ENCODE results near the gene CCDC141.

Gene CCDC141

DNA sequence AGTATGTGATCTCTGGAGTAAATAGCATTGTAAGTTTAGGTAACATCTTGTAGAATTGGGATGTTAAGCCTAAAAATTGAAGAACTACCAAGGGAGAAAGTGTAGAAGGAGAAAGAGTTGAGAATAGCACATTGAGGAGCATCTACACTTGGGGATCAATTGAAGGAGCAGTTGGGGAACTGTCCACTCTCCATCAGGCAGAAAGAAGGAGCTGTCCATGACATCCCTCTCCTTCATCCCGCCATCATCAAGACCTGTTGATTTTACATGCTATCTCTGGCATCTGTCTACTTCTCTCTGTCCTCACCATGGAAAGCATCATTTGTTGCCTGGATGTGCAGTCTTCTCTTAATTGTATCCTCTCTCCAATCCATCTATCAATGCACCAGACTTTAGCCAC lies 87.8 kb downstream of the CCDC141 start:
- DNase-seq = no peak

DNA sequence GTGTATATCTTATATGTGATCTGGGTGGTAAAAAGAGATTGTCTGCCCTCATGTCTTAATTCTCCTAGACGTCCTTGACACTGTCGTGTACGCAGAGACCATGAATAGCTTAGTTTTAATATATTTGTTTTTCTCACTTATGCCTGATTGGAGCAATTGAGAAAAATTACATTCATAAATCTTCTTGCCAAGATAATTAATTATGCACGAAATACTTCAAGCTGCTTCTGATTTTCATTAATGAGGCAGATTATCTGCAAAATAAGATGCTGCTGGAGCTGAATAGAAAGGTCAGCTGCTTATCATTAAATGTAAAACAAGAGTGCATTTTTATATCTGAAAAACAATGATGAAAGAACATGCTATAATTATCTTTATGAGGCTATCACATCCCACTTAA lies 95.9 kb downstream of the CCDC141 start:
- DNase-seq = no peak

DNA sequence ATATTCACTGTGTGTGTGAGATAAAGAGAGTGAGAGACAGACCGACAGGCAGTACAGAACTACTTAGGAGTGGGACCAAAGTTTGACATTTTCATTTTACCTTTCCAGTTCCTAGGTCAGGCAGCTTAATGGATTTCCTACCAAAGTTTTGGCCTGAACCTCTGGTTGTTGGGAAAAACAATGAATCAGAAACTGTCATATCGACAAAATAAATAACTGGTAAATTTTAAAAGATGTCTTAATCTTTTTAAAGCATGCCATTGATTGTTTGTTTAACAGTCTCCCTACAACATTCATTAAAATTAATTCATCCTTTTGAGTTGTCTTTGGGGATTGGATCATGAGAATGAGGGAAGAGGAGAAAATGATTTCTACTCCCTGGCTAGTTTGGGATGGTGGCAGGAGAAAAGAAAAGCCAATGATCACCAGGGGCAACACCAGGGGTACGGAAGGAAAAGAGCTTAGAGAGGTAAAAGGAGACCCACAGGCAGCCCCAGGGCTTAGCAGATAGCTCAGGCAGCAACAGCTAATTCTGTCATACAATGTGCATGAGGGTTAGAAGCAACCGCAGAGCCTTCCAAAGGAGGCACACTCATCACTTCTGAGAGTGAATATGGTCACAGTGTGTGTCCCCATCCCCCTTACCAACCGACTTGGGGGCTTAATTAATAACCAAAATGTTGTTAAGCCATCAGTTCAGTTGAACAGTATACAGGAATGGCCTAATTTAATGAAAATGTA lies 98.5 kb downstream of the CCDC141 start:
- DNase-seq = no peak

DNA sequence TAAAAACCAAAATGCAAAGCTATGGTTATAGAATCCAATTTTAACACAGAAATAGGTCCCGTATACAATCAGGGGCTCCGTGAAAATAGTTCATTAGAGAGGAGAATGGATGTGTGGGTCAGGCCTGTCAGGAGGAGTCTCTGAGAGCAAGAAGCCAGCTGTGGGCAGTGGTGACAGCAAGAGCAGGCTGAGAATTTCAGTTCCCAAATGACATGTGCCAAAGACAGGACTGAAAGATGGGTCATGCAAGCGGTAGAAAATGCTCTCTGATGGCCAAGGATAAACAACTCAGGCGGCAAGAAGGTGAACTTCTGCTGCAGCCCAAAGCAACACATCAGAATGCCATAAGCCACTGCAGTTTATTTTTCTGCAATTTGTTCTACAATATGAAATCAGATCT lies 100.4 kb downstream of the CCDC141 start:
- no peak for DNase-seq

DNA sequence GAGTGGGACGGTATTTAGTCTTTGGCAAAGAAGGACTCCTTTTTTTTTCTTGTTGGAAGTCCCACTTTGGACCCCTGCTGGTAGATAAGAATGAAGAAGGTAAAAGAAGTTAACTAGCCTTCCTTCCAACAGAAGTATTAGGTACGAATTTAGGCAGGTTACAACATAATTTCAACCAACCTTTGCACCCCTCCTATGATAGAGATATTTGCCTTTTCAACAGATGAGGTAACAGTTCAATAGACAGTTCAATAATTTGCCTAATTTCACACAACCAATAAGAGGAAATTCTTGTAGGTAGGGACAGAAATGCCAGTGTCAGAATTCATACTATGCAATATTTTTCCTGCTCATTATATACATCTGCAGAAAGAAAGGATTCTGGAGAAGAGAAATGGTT lies 100.8 kb downstream of the CCDC141 start:
- no peak for DNase-seq

DNA sequence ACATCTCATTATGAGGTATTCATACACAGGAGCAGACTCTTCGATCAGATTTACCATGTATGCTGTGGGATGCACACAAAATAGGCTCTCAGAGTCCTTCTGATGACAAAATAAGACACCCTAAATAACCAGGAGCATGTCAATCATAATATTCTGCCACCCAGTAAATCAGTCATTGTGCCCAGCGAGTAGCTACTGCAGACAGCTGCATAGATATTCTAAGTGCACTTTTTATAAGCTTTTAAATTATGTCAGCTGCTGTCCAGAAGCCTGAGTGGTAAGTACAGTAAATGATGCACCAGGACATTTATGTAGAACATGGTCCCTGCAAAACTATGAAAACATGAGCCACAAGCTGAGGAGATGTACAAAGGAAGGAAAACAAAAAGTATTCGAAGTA lies 102.9 kb downstream of the CCDC141 start:
- DNase-seq = no peak

DNA sequence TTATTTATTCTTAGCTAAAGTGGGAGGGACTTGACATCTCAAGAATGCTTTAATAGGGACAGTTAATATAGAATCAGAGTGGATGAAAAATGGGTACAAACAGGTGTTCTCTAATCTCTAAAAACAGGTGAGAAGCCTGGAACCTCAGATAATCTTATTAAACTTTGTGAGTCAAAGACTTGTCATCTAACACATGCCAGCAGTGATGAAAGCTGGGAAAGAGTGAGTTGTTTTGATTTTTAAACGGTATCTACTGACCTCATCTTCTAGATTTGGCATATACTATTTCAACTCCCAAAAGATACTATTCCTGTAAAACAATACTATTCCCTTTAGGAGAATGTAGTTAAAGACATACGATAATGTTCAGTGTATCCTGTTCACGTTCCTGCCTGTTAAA lies 103.4 kb downstream of the CCDC141 start:
- DNase-seq = no peak

DNA sequence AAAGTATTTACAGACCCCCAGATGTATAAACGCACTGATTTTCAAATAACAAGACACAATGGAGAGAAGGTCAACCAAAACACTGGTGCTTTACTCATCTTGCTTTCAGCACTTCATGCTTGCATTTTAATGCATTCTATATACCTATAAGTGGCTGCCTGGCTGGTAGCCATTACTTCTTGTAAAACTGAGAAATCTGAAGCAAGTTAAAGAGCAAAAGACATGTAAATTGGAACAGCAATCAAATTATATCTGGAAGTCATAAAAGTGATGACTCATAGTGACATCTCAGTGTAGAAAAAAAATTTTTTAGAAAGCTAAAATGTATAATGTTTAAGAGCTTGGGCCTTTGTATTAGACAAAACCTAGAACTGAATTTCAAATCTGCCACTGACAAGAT lies 106.2 kb downstream of the CCDC141 start:
- no peak for DNase-seq

DNA sequence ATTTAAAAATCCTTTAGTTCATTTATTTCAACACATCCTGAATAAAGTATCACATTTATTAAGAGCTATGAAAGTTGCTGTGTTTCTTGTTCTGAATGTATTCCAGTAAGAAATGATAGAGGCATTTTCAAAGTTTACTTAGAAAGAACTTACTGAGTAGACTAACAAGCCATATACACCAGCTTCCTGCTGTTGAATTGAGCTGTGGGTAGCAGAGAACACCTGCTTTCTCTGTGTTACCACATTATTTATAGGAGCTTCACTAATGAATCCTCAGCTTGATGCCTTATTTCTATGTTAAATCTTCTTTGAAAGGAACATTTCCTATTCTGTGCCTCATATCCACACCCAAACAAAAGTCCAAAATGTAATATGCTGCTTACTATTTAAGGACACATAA lies 115.4 kb downstream of the CCDC141 start:
- no peak for DNase-seq

DNA sequence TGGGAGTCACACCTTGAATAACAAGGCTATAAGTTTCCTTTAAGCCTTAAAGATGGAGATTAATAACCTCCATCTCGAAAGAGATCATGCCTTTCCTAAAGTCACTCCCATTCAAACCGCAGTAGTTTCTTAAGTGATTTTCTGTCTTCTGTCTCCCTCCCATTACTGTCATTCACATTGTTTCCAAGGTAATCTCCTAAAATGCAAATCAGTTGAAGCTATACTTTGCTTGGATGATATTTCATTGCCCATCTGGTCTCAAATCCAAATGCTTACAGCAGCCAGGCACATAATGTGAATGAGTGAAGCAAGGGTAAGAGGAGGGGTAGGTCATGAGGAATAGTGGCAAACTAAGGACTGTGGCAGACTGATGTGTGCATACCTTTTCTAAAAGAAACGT lies 116.4 kb downstream of the CCDC141 start:
- DNase-seq = no peak

DNA sequence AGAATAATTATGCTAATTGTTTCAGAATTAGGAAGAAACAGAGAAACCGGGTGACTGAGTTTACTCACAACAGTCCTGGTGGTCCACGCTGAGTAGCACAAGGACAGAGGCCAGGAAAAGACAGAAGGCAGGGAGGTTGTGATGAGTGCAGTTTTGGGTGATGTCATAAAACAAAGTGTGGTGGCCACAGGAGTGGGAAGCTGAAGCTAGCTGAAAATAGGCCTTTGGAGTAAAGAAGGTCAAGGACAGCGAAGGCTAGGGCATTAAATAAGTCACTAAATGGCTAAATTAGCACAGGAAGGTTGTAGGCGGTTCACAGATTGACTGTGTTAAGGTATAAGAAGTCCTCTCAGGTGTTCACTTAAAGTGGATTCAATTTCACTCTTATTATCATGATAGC lies 121.9 kb downstream of the CCDC141 start:
- no peak for DNase-seq

DNA sequence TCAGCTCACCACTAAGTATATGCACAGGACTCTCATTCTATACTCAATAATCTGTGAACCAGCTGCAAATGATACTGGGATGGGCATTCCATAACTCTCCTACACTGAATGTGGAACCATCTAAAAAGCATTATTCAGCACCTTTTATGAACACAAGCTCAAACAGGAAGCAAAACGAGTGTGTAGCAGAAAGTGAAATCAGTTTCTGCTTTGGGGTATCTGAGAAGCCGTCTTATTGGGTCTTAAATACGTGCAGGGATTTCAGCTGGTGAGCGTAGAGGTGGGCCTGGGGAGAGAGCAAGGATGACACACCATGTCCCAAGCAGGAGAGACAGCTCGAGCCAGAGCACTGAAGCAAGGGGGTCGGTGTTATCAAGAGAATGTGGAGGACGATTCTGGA lies 122.8 kb downstream of the CCDC141 start:
- DNase-seq = no peak

DNA sequence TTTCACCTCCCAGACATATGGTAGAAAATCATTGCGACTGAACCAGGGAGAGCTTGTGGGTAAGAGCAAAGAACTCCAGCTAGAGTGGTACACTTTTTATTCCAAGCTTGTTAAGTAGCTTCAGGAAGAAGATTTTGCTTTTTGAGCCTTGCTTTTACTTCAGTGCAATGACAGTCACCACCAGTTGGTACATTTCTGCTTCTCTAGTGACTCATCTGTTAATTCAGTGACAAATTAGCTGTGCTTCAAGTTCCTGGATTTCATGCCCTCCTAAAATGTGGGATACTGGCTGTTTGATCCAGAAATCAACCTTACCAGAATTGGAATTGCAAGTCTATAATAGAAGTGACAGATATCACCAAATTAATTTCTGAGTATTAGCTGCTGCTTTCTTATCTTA lies 125.1 kb downstream of the CCDC141 start:
- DNase-seq = no peak

DNA sequence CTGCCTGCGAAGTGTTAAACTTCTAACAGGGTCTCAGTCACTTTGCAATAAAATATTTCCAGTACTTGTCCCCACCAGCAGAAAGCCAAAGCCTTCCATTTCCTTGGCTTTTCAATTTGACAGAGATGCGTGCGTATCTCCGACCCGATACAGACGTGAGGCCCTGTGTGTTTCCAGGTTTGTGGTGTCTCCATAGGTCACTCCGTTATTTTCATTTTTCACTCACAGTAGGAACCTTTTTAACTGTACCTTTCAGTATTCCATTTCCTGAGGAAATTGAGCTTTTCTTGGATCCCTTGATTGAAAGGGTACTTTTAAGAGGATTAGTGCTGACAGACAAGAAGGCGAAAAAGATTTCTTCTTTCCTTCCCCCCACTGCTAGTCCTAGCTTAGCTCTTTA lies 126.4 kb downstream of the CCDC141 start:
- DNase-seq = no peak

DNA sequence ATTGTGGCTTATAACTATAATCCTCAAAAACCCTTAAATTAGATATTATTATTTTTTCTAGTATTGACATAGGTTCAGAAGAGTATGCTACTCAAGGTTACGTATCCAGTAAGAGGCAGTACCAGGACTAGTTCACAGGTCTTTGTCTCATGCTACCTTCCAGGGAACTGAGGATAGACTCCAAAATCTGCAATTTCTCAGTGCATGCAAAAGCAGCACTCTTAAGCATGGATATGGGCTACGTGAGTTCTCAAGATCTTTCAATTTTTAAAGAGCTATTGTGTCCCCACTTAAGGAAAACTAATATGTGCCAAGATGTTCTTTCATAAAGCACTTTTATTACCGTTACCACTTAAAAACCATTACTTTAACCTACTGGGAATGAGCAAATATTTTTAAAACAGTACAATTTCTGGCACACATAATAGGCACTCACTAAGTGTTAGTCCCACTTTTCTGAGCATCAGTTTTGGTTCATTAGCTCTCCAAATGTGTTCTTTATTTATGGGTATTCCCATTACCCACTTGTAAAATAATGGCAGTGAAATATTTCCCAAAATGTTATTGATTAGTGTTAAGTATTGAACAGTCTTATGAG lies 128.9 kb downstream of the CCDC141 start:
- DNase-seq = no peak

DNA sequence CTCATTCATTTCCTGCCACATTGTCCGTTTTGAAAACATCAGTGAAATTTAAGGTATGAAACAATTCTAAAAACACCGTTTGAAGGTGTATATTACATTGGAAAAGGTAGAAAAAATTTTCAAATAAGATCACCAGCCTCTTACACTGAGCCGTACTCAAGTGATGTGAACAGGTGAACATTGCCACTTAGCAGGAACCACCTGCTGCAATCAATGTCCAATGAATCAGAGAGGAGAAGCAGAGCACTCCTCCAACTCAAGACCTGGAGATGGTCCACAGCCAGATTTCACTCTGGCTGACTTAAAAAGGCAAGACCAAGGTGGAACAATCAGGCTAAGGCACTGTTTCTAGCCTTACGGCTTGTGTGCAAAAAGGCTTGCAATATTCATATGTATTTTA lies 132.4 kb downstream of the CCDC141 start:
- no peak for DNase-seq

DNA sequence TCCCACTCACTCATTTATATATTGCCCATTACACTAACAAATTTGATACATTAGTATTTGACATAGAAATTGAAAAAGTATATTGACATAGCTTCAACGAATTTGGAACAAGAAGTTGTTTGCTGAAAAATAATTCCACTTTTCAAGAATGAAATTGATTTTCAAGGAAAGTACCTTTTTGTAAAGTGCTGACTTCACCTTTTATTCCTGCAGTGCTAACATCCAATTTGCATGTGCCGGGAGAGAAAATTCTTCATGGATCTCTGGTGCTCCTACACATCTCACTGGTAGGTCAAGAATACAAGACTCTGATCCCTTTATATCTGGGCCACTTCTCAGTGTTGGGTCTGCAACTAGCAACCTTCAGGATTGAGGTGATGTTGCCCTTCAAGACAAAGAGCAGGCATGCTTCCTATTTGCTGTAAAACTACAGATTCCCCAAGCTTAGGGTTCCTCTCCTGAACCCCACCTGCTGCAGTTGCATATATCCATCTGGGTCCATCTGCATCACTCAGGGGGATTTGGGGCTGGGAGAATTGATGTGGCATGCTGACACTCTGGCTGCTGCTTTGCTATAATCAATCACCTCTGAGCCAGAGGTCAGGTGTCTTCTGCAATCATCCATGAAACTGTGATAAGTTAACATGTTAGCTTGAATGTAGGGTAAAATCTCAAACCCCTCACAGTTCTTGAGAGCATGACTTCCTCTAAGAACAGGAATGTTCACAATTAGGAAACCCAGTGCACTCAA lies 134.3 kb downstream of the CCDC141 start:
- DNase-seq = no peak

DNA sequence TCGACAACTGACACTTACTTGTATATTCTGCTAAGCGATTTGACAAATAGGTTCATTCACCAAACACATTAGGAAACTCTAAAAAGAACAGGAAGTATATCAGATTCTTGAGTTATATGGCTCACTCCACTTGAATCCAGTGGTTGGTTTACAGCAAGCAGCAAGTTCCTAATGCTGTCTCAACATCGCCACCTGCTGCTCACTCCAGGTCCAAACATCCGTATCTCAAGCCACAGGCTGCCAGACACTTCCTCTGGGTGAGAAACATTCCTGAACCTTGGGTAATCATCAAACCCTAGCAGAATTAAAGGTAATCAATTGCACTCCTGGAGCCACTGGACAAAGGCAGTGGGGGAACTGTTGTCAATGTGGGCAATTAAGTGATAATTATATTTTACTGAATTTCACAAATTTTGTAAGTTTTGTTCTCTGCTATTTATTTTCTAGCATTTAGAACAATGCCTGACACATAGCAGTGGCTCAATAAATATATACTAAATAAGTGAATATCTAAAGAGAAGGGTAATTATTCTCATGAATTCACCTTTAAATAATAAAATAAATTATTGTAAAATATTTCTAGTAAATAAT lies 135.6 kb downstream of the CCDC141 start:
- peak; percentile 45 for DNase-seq

DNA sequence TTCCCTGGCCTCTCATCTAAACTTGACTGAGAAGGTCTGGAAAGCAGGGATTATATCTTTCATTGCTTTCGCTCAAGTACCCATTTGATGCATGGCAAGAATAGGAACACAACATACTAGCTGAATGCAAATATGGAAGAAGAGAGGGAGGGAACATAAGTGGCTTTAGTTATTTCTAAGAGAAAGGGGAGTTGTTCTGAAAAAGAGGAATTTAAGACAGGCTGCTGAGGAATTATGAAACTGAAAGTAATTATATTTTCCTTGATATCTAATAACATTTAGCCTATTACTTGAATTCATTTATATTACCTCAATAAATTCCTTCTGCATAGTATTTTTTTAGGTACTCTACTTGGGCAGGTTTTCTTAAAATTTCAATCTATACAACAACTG lies 136.9 kb downstream of the CCDC141 start:
- no peak for DNase-seq

DNA sequence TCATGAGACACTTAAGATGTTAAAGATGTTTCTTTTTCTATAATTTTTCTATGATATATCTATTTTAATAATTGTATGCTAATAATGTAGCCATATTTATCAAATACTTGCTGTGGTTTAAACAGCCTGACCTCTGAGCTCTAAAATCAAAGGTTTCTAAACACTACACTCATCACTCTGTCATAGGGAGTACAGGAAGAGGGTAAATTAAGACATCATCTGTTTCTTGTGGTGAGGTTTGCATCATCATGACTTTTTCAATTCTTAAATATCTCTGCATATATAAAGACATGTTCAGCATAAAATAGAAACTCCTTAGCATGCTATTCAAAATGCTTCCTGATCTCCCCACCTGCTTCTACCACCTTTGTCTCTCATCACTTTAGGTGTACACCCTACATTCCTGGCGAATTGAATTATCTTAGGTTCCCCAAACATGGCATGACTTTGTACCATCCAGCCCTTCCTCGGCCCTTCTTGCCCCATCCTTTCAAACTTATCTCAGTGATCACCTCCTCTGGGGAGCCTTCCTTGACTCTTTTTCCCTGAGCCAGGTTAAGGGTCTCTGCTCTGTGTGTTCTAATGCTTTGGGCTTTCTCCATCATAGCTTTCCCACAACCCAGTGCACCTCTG lies 137.4 kb downstream of the CCDC141 start:
- DNase-seq = no peak

DNA sequence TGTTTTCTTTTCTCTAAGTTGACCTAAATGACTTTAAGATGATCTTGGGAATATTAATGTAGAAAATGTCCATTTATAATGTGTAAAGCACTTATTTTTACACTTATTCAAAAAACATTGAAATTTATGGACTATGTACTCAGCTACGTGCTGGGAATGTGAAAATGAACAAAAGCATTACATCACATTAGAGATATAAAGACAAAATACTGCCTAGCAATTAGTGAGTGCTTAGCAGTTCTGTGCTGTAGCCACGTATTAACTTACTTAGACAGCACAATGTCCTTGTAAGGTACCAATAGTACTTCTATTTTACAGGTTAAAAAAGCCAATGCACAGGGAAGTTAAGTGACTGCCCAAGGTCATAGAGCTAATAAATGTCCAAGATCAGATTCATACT lies 138.9 kb downstream of the CCDC141 start:
- DNase-seq = no peak

DNA sequence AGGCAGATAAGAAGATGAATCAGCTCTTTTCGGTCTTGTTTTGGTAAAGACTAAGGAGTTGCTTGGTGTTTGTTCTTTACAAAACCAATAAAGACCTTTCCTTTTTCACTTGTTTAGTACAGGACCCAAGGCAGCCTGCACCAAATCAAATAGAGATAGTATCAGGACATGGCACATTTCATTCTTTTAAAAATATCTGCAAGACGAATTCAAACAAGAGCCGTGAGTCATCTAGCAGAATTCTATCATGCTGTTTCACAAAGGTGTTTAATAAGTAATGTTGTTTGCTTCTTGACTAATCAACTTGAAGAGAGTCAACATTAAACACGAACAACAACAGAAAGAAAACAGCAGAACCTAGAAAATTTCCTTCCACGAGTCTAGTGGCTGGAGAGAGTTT lies 139.9 kb downstream of the CCDC141 start:
- no peak for DNase-seq

DNA sequence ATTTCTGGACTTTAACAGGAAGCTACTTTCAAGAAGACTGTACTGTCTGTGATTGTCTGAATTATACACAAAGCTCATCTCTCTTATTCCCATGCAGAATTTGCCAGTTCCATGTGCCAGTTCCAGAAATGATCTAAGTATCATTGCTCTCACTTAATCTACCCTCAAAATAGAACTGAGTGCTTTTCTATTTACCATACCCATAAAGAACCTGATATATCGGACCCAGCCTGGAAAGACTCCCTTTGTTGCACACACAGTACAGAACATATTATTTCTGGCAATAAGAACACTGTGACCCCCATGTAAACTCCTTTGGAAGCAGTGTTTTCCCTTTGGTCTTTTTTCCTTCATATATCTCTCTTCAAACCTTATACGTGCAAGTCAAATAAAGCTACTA lies 140.4 kb downstream of the CCDC141 start:
- no peak for DNase-seq

DNA sequence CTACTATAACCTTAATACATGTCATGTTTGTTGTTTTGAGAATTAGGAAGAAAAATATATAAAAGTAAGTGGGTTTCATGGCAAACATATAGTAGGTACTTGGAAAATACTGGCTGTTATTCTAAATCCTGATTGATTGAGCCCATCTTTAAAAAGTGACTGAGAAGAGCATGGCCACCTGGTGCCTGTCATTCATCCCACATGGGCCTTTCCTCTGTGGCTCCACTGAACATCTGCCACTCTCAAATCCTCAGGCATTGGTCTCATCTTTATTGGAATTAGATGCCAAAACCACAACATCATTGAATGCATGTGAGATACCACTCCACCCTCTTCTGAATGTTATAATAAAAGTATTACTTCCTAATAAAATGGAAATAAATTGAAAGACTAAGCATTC lies 141.1 kb downstream of the CCDC141 start:
- DNase-seq = no peak
